Peyer's patch (tissue), 4 donors: ENCODE measurements around the gene NXT1. TPM values are rescaled to one million over a fixed set of nuclear protein-coding genes. Genes with fewer than 3 reads are reported as not detected.

ENCODE experiments used
- DNase-seq, 3 donors: peaks; one replicate each; pipeline ENCODE4 v3.0.0-alpha.2; 2017 to 2019
- H3K27ac ChIP-seq, 4 donors: fragments of 200-600 bp; sonication (generic); one replicate each; pipeline ENCODE4 v1.5.1; 2016 to 2019
- H3K27me3 ChIP-seq, 2 donors: fragments of 200-600 bp; sonication (generic); one replicate each; pipeline ENCODE4 v1.5.1; 2019
- H3K36me3 ChIP-seq, 3 donors: fragments of 200-600 bp; sonication (generic); one replicate each; pipeline ENCODE4 v1.5.1; 2016 to 2019
- H3K4me1 ChIP-seq, 4 donors: fragments of 200-600 bp; sonication (generic); one replicate each; pipeline ENCODE4 v1.5.1; 2016 to 2019
- H3K4me3 ChIP-seq, 4 donors: fragments of 200-600 bp; sonication (generic); 1 replicate in 3 of 4; 2 replicates in 1 of 4; pipeline ENCODE4 v1.5.1; 2016 to 2019; ENCODE audit warnings: mild to moderate bottlenecking in 1 of 4
- H3K9me3 ChIP-seq, 4 donors: fragments of 200-600 bp; sonication (generic); one replicate each; pipeline ENCODE4 v1.5.1; 2016 to 2019; ENCODE audit warnings: mild to moderate bottlenecking in 1 of 4
- POLR2A ChIP-seq, 2 donors: fragments of 450-650 bp; IDR thresholded peaks; one replicate each; pipeline ENCODE4 v1.5.1; 2017; ENCODE audit warnings: antibody characterized with exemption in 2 of 2, mild to moderate bottlenecking in 2 of 2, moderate library complexity in 2 of 2
- small RNA-seq, 2 donors: library from RNA; depleted of rRNA; stranded (forward); fragments of <200 nt; gene quantifications; one replicate each; pipeline ENCODE3, GENCODE V24; 2016
- total RNA-seq, 4 donors: library from RNA; depleted of rRNA; stranded (reverse); fragments of >200 nt; gene quantifications; one replicate each; pipeline ENCODE4 v1.1.0, GENCODE V29; 2016
- TF ChIP-seq, protein P1 (sequence below), 6 experiments: fragments of 450-650 bp in 4 of 6; fragments of 200-600 bp in 2 of 6; sonication (generic) in 1 of 6; IDR thresholded peaks; one replicate each; pipeline ENCODE4 v1.5.1; 2017 to 2019; ENCODE audit warnings: antibody characterized with exemption in 6 of 6, mild to moderate bottlenecking in 3 of 6, moderate library complexity in 1 of 6

Gene NXT1
- total RNA-seq, 4 donors from 2014 or later, result 5.4 to 23.1 (median 7.9) TPM

GRCh38 chr20:23403751-23404150, 53.2 kb downstream of the NXT1 start:
- H3K36me3 ChIP-seq, result no peaks in the 10 kb centered on the region
- H3K9me3 ChIP-seq, result no peaks in the 10 kb centered on the region
- DNase-seq, result no peak
- H3K4me1 ChIP-seq, result no peaks in the 10 kb centered on the region
- TF ChIP-seq, protein P1, sequence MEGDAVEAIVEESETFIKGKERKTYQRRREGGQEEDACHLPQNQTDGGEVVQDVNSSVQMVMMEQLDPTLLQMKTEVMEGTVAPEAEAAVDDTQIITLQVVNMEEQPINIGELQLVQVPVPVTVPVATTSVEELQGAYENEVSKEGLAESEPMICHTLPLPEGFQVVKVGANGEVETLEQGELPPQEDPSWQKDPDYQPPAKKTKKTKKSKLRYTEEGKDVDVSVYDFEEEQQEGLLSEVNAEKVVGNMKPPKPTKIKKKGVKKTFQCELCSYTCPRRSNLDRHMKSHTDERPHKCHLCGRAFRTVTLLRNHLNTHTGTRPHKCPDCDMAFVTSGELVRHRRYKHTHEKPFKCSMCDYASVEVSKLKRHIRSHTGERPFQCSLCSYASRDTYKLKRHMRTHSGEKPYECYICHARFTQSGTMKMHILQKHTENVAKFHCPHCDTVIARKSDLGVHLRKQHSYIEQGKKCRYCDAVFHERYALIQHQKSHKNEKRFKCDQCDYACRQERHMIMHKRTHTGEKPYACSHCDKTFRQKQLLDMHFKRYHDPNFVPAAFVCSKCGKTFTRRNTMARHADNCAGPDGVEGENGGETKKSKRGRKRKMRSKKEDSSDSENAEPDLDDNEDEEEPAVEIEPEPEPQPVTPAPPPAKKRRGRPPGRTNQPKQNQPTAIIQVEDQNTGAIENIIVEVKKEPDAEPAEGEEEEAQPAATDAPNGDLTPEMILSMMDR (IDR thresholded peaks at IDR 0.05), result no peak
- TF ChIP-seq POLR2A (IDR thresholded peaks at IDR 0.05), result no peak
- H3K27ac ChIP-seq, result no peak overlapping the region
- H3K27me3 ChIP-seq, result no peaks in the 10 kb centered on the region
- no peak overlapping the region for H3K4me3 ChIP-seq

GRCh38 chr20:23404196-23404595, 53.6 kb downstream of the NXT1 start:
- Histone ChIP-seq H3K4me1 (no peaks in the 10 kb centered on the region), H3K27ac (no peak overlapping the region), H3K36me3 (no peaks in the 10 kb centered on the region), H3K4me3 (no peak overlapping the region), H3K27me3 (no peaks in the 10 kb centered on the region), H3K9me3 (no peaks in the 10 kb centered on the region)
- no peak for TF ChIP-seq POLR2A (IDR thresholded peaks at IDR 0.05)
- TF ChIP-seq, protein P1 (IDR thresholded peaks at IDR 0.05), result no peak
- no peak for DNase-seq

Small RNA genes lying within 50 kb of the gene (small RNA-seq; reads per million reads assigned to genes)
- gene RNA5SP479, result 0 reads per million in 2 donors

Other genes starting within 250 kb of the NXT1 start
- 10 to 100 TPM in 1 of 4 donors, 1 to 10 TPM in 3; 5.8 to 14.5 (median 7.9) TPM for gene GZF1, start 11.4 kb downstream of the NXT1 start, total RNA-seq
- 10 to 100 TPM in 3 of 4 donors, 1 to 10 TPM in 1; 7.4 to 13.9 (median 11.9) TPM for gene NAPB, start 70.7 kb downstream of the NXT1 start, total RNA-seq
- not detected for gene CSTL1, start 88.9 kb downstream of the NXT1 start, total RNA-seq
- not detected for gene CST11, start 102.1 kb downstream of the NXT1 start, total RNA-seq
- not detected for gene CST8, start 140.3 kb downstream of the NXT1 start, total RNA-seq
- not detected for gene CST9L, start 217.7 kb downstream of the NXT1 start, total RNA-seq